Neural cell (in vitro differentiated cells): ENCODE measurements around the gene SYNRG. TPM values are rescaled to one million over a fixed set of nuclear protein-coding genes. Genes with fewer than 3 reads are reported as not detected.

Source experiments
- H2AFZ ChIP-seq: fragments of 200-600, 300-800 bp; sonication (generic), shearing (Covaris generic); 2 replicates; pipeline ENCODE4 v1.6.0; 2014; ENCODE audit warnings: low read depth, mild to moderate bottlenecking, antibody characterized with exemption, low read length, moderate library complexity
- H3F3A ChIP-seq: fragments of 200-600 bp; shearing (Covaris generic); 2 replicates; pipeline ENCODE4 v1.6.1; 2016; ENCODE audit warnings: mild to moderate bottlenecking, moderate library complexity, mixed read lengths, antibody characterized with exemption, low read length; ENCODE audit not compliant: insufficient read depth, poor library complexity, severe bottlenecking
- H3K27ac ChIP-seq: fragments of 200-600, 300-800 bp; sonication (generic), shearing (Covaris generic); 2 replicates; pipeline ENCODE4 v1.5.1; 2014; ENCODE audit warnings: mild to moderate bottlenecking, low read length, moderate library complexity
- H3K27me3 ChIP-seq: fragments of 300-800, 200-600 bp; sonication (generic), shearing (Covaris generic); 2 replicates; pipeline ENCODE4 v1.6.0; 2014; ENCODE audit warnings: mild to moderate bottlenecking, low read depth, low read length, moderate library complexity; ENCODE audit not compliant: insufficient read depth
- H3K36me3 ChIP-seq: fragments of 300-800, 200-600 bp; sonication (generic), shearing (Covaris generic); 2 replicates; pipeline ENCODE4 v1.5.1; 2014; ENCODE audit warnings: mild to moderate bottlenecking, antibody characterized with exemption, low read length, moderate library complexity; ENCODE audit not compliant: insufficient read depth
- H3K4me2 ChIP-seq: fragments of 300-800, 200-600 bp; sonication (generic), shearing (Covaris generic); 2 replicates; pipeline ENCODE4 v1.6.0; 2014; ENCODE audit warnings: mild to moderate bottlenecking, low read length
- H3K4me3 ChIP-seq: fragments of 300-800, 200-600 bp; sonication (generic), shearing (Covaris generic); 2 replicates; pipeline ENCODE4 v1.5.1; 2014; ENCODE audit warnings: mild to moderate bottlenecking, low read length, moderate library complexity
- H3K79me2 ChIP-seq: fragments of 200-600 bp; shearing (Covaris generic); replicated peaks from 2 replicates; pipeline ENCODE4 v1.6.0; 2014; ENCODE audit warnings: mild to moderate bottlenecking, low read length, moderate library complexity; ENCODE audit not compliant: insufficient read depth
- H3K9ac ChIP-seq: fragments of 300-800, 200-600 bp; sonication (generic), shearing (Covaris generic); 2 replicates; pipeline ENCODE4 v1.6.1; 2016; ENCODE audit warnings: mild to moderate bottlenecking, low read length, mixed read lengths
- H3K9me2 ChIP-seq: fragments of 200-600 bp; shearing (Covaris generic); 2 replicates; pipeline ENCODE4 v1.6.1; 2016; ENCODE audit warnings: mild to moderate bottlenecking, low read length, mixed read lengths; ENCODE audit not compliant: insufficient read depth
- H3K9me3 ChIP-seq: fragments of 200-600, 300-800 bp; sonication (generic), shearing (Covaris generic); 2 replicates; pipeline ENCODE4 v1.6.1; 2016; ENCODE audit warnings: mild to moderate bottlenecking, mixed run types, low read length, moderate library complexity, mixed read lengths
- H4K20me1 ChIP-seq: fragments of 200-600 bp; shearing (Covaris generic); 2 replicates; pipeline ENCODE4 v1.6.1; 2016; ENCODE audit warnings: mild to moderate bottlenecking, mixed run types; ENCODE audit not compliant: insufficient read depth
- EP300 ChIP-seq: fragments of 450-650 bp; conservative IDR thresholded peaks from 2 replicates; pipeline ENCODE4 v1.6.1; 2014; ENCODE audit warnings: antibody characterized with exemption, mild to moderate bottlenecking, moderate library complexity; ENCODE audit not compliant: poor library complexity, severe bottlenecking
- EZH2 ChIP-seq: fragments of 200-600, 300-800 bp; shearing (Covaris generic), sonication (generic); IDR thresholded peaks from 2 replicates; pipeline ENCODE4 v1.6.1; 2014; ENCODE audit warnings: antibody characterized with exemption, low read length, borderline replicate concordance, mild to moderate bottlenecking; ENCODE audit not compliant: insufficient read depth, poor library complexity, severe bottlenecking
- MXI1 ChIP-seq: fragments of 450-650 bp; conservative IDR thresholded peaks from 2 replicates; pipeline ENCODE4 v1.6.1; 2014; ENCODE audit warnings: antibody characterized with exemption, mild to moderate bottlenecking; ENCODE audit not compliant: poor library complexity, severe bottlenecking
- POLR2AphosphoS5 ChIP-seq: IDR thresholded peaks from 2 replicates; pipeline ENCODE4 v1.6.1; 2012
- RAD21 ChIP-seq: fragments of 450-650 bp; conservative IDR thresholded peaks from 2 replicates; pipeline ENCODE4 v1.6.1; 2014; ENCODE audit warnings: antibody characterized with exemption, mild to moderate bottlenecking, moderate library complexity
- SMC3 ChIP-seq: fragments of 450-650 bp; conservative IDR thresholded peaks from 2 replicates; pipeline ENCODE4 v1.6.1; 2014; ENCODE audit warnings: antibody characterized with exemption, mild to moderate bottlenecking, moderate library complexity; ENCODE audit not compliant: poor library complexity
- TAF1 ChIP-seq: IDR thresholded peaks from 2 replicates; pipeline ENCODE4 v1.6.1; 2012; ENCODE audit warnings: low read depth
- polyA plus RNA-seq: library from polyadenylated mRNA; depleted of rRNA; stranded (reverse); fragments of >200 nt; gene quantifications from 2 replicates; pipeline ENCODE4 v1.2.3, GENCODE V29; 2014
- TF ChIP-seq, protein P1 (sequence below): IDR thresholded peaks from 2 replicates; pipeline ENCODE4 v1.6.1; 2012; ENCODE audit warnings: borderline replicate concordance
- TF ChIP-seq, protein P2 (sequence below): fragments of 450-650 bp; IDR thresholded peaks from 2 replicates; pipeline ENCODE4 v1.5.1; 2014; ENCODE audit warnings: antibody characterized with exemption, mild to moderate bottlenecking, moderate library complexity; ENCODE audit not compliant: poor library complexity, severe bottlenecking

Gene SYNRG
- polyA plus RNA-seq, 1 donor from 2014 or later: 16.1 TPM

DNA sequence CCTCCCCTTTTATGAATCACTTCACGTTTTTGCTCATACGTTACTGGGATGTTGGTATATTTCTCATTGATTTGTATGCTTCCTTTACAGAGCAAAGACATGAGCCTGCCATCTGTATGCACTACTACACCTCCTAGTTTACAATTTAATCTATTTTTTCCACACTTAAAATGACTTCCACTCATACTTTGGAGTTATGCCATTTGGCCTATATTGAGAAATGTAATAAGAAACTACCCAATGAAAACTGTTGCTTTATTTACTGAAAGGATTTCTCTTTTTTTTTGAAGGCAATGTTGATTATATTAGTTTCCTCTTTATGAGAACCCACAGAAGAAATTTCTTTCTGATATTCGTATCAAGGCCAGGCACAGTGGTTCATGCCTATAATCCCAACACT is 76.5 kb downstream of the SYNRG start:
- Histone ChIP-seq H3K79me2 (no peaks in the 10 kb centered on the region), H3K4me2 (no peak overlapping the region), H2AFZ (no peak overlapping the region), H3F3A (no peaks in the 10 kb centered on the region), H3K27ac (no peak overlapping the region), H3K4me3 (no peak overlapping the region), H4K20me1 (no peaks in the 10 kb centered on the region), H3K9ac (no peak overlapping the region), H3K27me3 (no peaks in the 10 kb centered on the region), H3K36me3 (no peaks in the 10 kb centered on the region), H3K9me2 (no peaks in the 10 kb centered on the region), H3K9me3 (no peaks in the 10 kb centered on the region)
- TF ChIP-seq, protein P1, sequence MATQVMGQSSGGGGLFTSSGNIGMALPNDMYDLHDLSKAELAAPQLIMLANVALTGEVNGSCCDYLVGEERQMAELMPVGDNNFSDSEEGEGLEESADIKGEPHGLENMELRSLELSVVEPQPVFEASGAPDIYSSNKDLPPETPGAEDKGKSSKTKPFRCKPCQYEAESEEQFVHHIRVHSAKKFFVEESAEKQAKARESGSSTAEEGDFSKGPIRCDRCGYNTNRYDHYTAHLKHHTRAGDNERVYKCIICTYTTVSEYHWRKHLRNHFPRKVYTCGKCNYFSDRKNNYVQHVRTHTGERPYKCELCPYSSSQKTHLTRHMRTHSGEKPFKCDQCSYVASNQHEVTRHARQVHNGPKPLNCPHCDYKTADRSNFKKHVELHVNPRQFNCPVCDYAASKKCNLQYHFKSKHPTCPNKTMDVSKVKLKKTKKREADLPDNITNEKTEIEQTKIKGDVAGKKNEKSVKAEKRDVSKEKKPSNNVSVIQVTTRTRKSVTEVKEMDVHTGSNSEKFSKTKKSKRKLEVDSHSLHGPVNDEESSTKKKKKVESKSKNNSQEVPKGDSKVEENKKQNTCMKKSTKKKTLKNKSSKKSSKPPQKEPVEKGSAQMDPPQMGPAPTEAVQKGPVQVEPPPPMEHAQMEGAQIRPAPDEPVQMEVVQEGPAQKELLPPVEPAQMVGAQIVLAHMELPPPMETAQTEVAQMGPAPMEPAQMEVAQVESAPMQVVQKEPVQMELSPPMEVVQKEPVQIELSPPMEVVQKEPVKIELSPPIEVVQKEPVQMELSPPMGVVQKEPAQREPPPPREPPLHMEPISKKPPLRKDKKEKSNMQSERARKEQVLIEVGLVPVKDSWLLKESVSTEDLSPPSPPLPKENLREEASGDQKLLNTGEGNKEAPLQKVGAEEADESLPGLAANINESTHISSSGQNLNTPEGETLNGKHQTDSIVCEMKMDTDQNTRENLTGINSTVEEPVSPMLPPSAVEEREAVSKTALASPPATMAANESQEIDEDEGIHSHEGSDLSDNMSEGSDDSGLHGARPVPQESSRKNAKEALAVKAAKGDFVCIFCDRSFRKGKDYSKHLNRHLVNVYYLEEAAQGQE: no peak
- no peak for TF ChIP-seq TAF1

DNA sequence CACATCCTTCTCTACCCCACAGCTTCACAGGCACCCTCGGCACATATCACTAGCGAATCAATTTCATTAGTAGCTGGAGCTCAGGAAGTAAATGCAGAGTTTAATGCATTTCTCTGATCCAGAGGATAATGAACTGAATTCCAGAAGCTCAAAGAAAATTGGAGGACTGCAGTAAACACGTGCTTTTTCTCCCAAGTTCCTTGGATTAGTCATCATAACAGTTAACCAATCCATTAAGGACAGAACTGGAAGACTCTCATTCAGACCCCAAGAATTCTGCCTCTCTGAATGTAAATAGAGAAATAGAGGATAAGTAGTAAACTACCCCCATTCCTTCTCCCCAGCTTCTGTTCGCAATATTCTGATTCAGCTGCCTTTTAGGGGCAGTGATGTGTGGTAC is 78.8 kb downstream of the SYNRG start:
- Histone ChIP-seq H3K36me3 (no peaks in the 10 kb centered on the region), H3K27me3 (no peaks in the 10 kb centered on the region), H3K4me3 (no peak overlapping the region), H3K9ac (no peak overlapping the region), H3K9me2 (no peaks in the 10 kb centered on the region), H3K79me2 (no peaks in the 10 kb centered on the region), H3K9me3 (no peaks in the 10 kb centered on the region), H3K27ac (no peak overlapping the region), H3F3A (no peaks in the 10 kb centered on the region), H2AFZ (no peak overlapping the region), H3K4me2 (no peak overlapping the region), H4K20me1 (no peaks in the 10 kb centered on the region)
- TF ChIP-seq POLR2AphosphoS5 (no peak), RAD21 (no peak), MXI1 (no peak), TAF1 (no peak), EP300 (no peak)
- TF ChIP-seq, protein P1: no peak

DNA sequence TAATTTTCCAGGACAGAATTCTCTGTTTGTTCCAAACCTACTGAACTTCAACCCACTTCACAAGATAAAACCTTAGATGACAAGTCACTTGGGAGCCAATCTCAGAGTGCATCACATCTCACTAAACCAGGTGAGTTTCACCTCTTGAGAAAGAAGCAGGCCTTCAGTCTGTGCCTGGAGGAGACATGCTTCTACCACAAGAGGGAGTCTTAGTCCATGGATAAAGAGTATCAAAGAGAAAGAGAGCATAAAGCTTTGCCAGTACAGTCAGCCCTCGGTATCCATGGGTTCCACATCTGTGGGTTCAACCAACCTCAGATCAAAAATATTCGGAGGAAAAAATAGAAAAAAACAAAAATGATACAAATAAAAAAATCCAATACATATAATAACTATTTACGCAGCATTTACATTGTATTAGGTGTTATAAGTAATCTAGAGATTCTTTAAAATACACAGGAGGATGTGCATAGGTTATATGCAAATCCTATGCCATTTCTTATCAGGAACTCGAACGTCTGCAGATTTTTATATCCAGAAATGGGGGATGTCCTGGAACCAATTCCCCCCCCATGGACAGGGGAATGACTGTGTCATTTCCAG is 81.9 kb downstream of the SYNRG start:
- no peaks in the 10 kb centered on the region for H4K20me1 ChIP-seq
- no peak for TF ChIP-seq EZH2
- TF ChIP-seq MXI1: no peak
- no peak for TF ChIP-seq EP300
- TF ChIP-seq POLR2AphosphoS5: no peak
- TF ChIP-seq SMC3: peak; percentile 84
- peak; percentile 85 for TF ChIP-seq RAD21
- TF ChIP-seq, protein P2, sequence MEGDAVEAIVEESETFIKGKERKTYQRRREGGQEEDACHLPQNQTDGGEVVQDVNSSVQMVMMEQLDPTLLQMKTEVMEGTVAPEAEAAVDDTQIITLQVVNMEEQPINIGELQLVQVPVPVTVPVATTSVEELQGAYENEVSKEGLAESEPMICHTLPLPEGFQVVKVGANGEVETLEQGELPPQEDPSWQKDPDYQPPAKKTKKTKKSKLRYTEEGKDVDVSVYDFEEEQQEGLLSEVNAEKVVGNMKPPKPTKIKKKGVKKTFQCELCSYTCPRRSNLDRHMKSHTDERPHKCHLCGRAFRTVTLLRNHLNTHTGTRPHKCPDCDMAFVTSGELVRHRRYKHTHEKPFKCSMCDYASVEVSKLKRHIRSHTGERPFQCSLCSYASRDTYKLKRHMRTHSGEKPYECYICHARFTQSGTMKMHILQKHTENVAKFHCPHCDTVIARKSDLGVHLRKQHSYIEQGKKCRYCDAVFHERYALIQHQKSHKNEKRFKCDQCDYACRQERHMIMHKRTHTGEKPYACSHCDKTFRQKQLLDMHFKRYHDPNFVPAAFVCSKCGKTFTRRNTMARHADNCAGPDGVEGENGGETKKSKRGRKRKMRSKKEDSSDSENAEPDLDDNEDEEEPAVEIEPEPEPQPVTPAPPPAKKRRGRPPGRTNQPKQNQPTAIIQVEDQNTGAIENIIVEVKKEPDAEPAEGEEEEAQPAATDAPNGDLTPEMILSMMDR: peak; percentile 86
- TF ChIP-seq, protein P1: no peak

More for the DNA sequence above, 81.9 kb downstream of the SYNRG start:
- no peaks in the 10 kb centered on the region for H3F3A ChIP-seq
- H3K9ac ChIP-seq: no peak overlapping the region
- H3K9me2 ChIP-seq: no peaks in the 10 kb centered on the region
- H2AFZ ChIP-seq: no peak overlapping the region
- H3K9me3 ChIP-seq: no peaks in the 10 kb centered on the region
- H3K4me2 ChIP-seq: no peak overlapping the region
- no peaks in the 10 kb centered on the region for H3K36me3 ChIP-seq
- no peak overlapping the region for H3K27ac ChIP-seq
- H3K79me2 ChIP-seq: no peaks in the 10 kb centered on the region
- H3K27me3 ChIP-seq: no peaks in the 10 kb centered on the region
- no peak overlapping the region for H3K4me3 ChIP-seq
